H1 (cell line): Measurements from ENCODE around the gene MACIR. TPM values are rescaled to one million over a fixed set of nuclear protein-coding genes. Genes with fewer than 3 reads are reported as not detected.

ENCODE experiments used
- CTCF ChIA-PET: fragments of 300-600 bp; sonication (Branson Sonifier 250); formaldehyde crosslinking; loops from one replicate; lab custom pipeline; 2021; ENCODE audit not compliant: partially characterized antibody; lab: Charles Lee
- POLR2A ChIA-PET: fragments of 300-600 bp; sonication (Branson Sonifier 250); formaldehyde crosslinking; loops from one replicate; lab custom pipeline; 2021; ENCODE audit warnings: inconsistent platforms; ENCODE audit not compliant: partially characterized antibody; lab: Charles Lee
- DNase-seq, 2 experiments: peaks; one replicate each; pipeline versions ENCODE4 v3.0.0 to v3.0.0-alpha.2; 2010 to 2022; ENCODE audit warnings: low spot score in 2 of 2, low read depth in 1 of 2, mixed read lengths in 1 of 2
- FAIRE-seq: peaks from 2 replicates; lab custom pipeline; 2011; peaks lifted over from hg19 to GRCh38; lab: Jason Lieb, UNC
- H2AFZ ChIP-seq: 2 replicates; pipeline ENCODE4 v1.8.1; 2012; ENCODE audit warnings: low read length, inconsistent platforms
- H2AK5ac ChIP-seq: 2 replicates; pipeline ENCODE4 v1.6.1; 2013; ENCODE audit warnings: low read depth, low read length
- H2BK120ac ChIP-seq: replicated peaks from 2 replicates; pipeline ENCODE3; 2013; ENCODE audit warnings: low read depth, low read length, inconsistent platforms
- H2BK12ac ChIP-seq: 2 replicates; pipeline ENCODE4 v1.6.1; 2013; ENCODE audit warnings: low read depth, low read length
- H2BK15ac ChIP-seq: 2 replicates; pipeline ENCODE4 v1.6.1; 2013; ENCODE audit warnings: low read length
- H2BK20ac ChIP-seq: 2 replicates; pipeline ENCODE4 v1.6.1; 2013; ENCODE audit warnings: low read length
- H2BK5ac ChIP-seq: 2 replicates; pipeline ENCODE4 v1.6.1; 2013; ENCODE audit warnings: low read depth, low read length
- H3K14ac ChIP-seq: 2 replicates; pipeline ENCODE4 v1.6.1; 2013; ENCODE audit warnings: inconsistent platforms; ENCODE audit not compliant: insufficient read length
- H3K18ac ChIP-seq: 2 replicates; pipeline ENCODE4 v1.6.1; 2013; ENCODE audit warnings: low read length; ENCODE audit errors: extremely low read depth
- H3K23ac ChIP-seq: 2 replicates; pipeline ENCODE4 v1.6.1; 2013; ENCODE audit warnings: inconsistent platforms; ENCODE audit not compliant: insufficient read length
- H3K23me2 ChIP-seq: 2 replicates; pipeline ENCODE4 v1.6.1; 2013; ENCODE audit warnings: low read depth, low read length
- H3K27ac ChIP-seq: 2 replicates; pipeline ENCODE4 v1.6.1; 2011; ENCODE audit warnings: low read depth, low read length, inconsistent platforms
- H3K27me3 ChIP-seq, 4 experiments: replicated peaks in 1 of 4; 1 replicate in 1 of 4; 2 replicates in 3 of 4; pipeline versions ENCODE4 v1.6.1 to v1.8.1; 2011 to 2013; ENCODE audit warnings: low read length in 3 of 4, mild to moderate bottlenecking in 3 of 4, inconsistent platforms in 2 of 4, mixed read lengths in 2 of 4, moderate library complexity in 1 of 4; ENCODE audit not compliant: control insufficient read depth in 3 of 4, insufficient read depth in 3 of 4; ENCODE audit errors: extremely low read depth in 1 of 4
- H3K36me3 ChIP-seq, 4 experiments: 2 replicates each; pipeline versions ENCODE4 v1.6.1 to v1.8.1; 2011 to 2013; ENCODE audit warnings: mild to moderate bottlenecking in 4 of 4, low read length in 3 of 4, moderate library complexity in 2 of 4, control low read depth in 1 of 4, inconsistent platforms in 1 of 4; ENCODE audit not compliant: insufficient read depth in 4 of 4, control insufficient read depth in 2 of 4
- H3K4ac ChIP-seq: replicated peaks from 2 replicates; pipeline ENCODE3; 2013; ENCODE audit warnings: low read length, low read depth, mixed read lengths, inconsistent platforms; ENCODE audit not compliant: insufficient read length
- H3K4me1 ChIP-seq, 4 experiments: replicated peaks in 1 of 4; 1 replicate in 1 of 4; 2 replicates in 3 of 4; pipeline versions ENCODE4 v1.6.1 to v1.8.1; 2011 to 2013; ENCODE audit warnings: low read length in 3 of 4, inconsistent platforms in 2 of 4, mixed read lengths in 1 of 4; ENCODE audit not compliant: insufficient read depth in 4 of 4, control insufficient read depth in 3 of 4
- H3K4me2 ChIP-seq, 2 experiments: 2 replicates each; pipeline versions ENCODE4 v1.6.1 to v1.8.1; 2011 to 2013; ENCODE audit warnings: low read depth in 2 of 2, low read length in 2 of 2, control low read depth in 1 of 2, inconsistent platforms in 1 of 2, mild to moderate bottlenecking in 1 of 2; ENCODE audit not compliant: insufficient read depth in 1 of 2
- H3K4me3 ChIP-seq, 4 experiments: fragments of 200-600, 300-600 bp in 1 of 4; sonication (generic), shearing (Covaris generic), sonication (Bioruptor Twin) in 1 of 4; 2 replicates each; pipeline versions ENCODE4 v1.5.1 to v1.8.1; 2011 to 2016; ENCODE audit warnings: low read length in 4 of 4, low read depth in 3 of 4, control low read depth in 2 of 4, inconsistent platforms in 2 of 4, mild to moderate bottlenecking in 2 of 4, mixed read lengths in 1 of 4, moderate library complexity in 1 of 4; ENCODE audit not compliant: insufficient read depth in 2 of 4; ENCODE audit errors: extremely low read depth in 1 of 4
- H3K56ac ChIP-seq: replicated peaks from 2 replicates; pipeline ENCODE3; 2013; ENCODE audit warnings: low read depth, mild to moderate bottlenecking, mixed read lengths, low read length, inconsistent platforms; ENCODE audit not compliant: insufficient read length
- H3K79me1 ChIP-seq: 2 replicates; pipeline ENCODE4 v1.6.1; 2013; ENCODE audit warnings: low read depth, low read length, control low read depth
- H3K79me2 ChIP-seq, 2 experiments: 2 replicates each; pipeline versions ENCODE4 v1.6.1 to v1.8.1; 2012 to 2013; ENCODE audit warnings: low read length in 2 of 2, mild to moderate bottlenecking in 2 of 2, inconsistent platforms in 1 of 2; ENCODE audit not compliant: insufficient read depth in 2 of 2, control insufficient read depth in 1 of 2
- H3K9ac ChIP-seq, 4 experiments: replicated peaks in 1 of 4; 1 replicate in 1 of 4; 2 replicates in 3 of 4; pipeline versions ENCODE4 v1.6.1 to v1.8.1; 2011 to 2013; ENCODE audit warnings: low read depth in 3 of 4, low read length in 3 of 4, control low read depth in 2 of 4, mild to moderate bottlenecking in 2 of 4, moderate library complexity in 2 of 4, inconsistent platforms in 1 of 4; ENCODE audit errors: extremely low read depth in 1 of 4
- H3K9me3 ChIP-seq, 2 experiments: 2 replicates each; pipeline versions ENCODE4 v1.6.1 to v1.8.1; 2012 to 2013; ENCODE audit warnings: mild to moderate bottlenecking in 2 of 2, moderate library complexity in 2 of 2, control low read depth in 1 of 2, inconsistent platforms in 1 of 2, low read depth in 1 of 2, low read length in 1 of 2, mixed read lengths in 1 of 2; ENCODE audit not compliant: insufficient read depth in 2 of 2
- H4K20me1 ChIP-seq, 2 experiments: replicated peaks in 1 of 2; 2 replicates each; pipeline versions ENCODE3 to v1.8.1; 2011 to 2013; ENCODE audit warnings: inconsistent platforms in 2 of 2, low read length in 2 of 2, mild to moderate bottlenecking in 1 of 2; ENCODE audit not compliant: insufficient read depth in 2 of 2, control insufficient read depth in 1 of 2
- H4K5ac ChIP-seq: 2 replicates; pipeline ENCODE4 v1.6.1; 2013; ENCODE audit warnings: low read length, low read depth, mixed read lengths, inconsistent platforms; ENCODE audit not compliant: insufficient read length
- H4K8ac ChIP-seq: 2 replicates; pipeline ENCODE4 v1.8.0; 2013; ENCODE audit warnings: mild to moderate bottlenecking, moderate library complexity, low read length, inconsistent platforms; ENCODE audit not compliant: insufficient read depth; ENCODE audit errors: extremely low read depth
- H4K91ac ChIP-seq: replicated peaks from 2 replicates; pipeline ENCODE3; 2013; ENCODE audit warnings: low read length, mixed read lengths, inconsistent platforms; ENCODE audit not compliant: insufficient read length
- BCL11A ChIP-seq, 2 experiments: IDR thresholded peaks; one replicate each; pipeline ENCODE4 v1.6.1; 2011; ENCODE audit warnings: low read depth in 2 of 2, low read length in 2 of 2, mild to moderate bottlenecking in 2 of 2
- CREB1 ChIP-seq: IDR thresholded peaks from 2 replicates; pipeline ENCODE4 v1.6.1; 2012; ENCODE audit warnings: inconsistent platforms
- JUN ChIP-seq: IDR thresholded peaks from 2 replicates; pipeline ENCODE4 v1.6.1; 2011; ENCODE audit warnings: low read depth, mild to moderate bottlenecking, improper control_type of control experiment, low read length
- RAD21 ChIP-seq, 2 experiments: IDR thresholded peaks in 1 of 2; conservative IDR thresholded peaks in 1 of 2; 2 replicates each; pipeline ENCODE4 v1.6.1; 2011; ENCODE audit warnings: low read depth in 2 of 2, low read length in 2 of 2, improper control_type of control experiment in 1 of 2, inconsistent platforms in 1 of 2, mild to moderate bottlenecking in 1 of 2, moderate library complexity in 1 of 2
- RFX5 ChIP-seq: IDR thresholded peaks from 2 replicates; pipeline ENCODE4 v1.6.1; 2011; ENCODE audit warnings: low read depth, low read length, improper control_type of control experiment, borderline replicate concordance
- RXRA ChIP-seq: IDR thresholded peaks from 2 replicates; pipeline ENCODE4 v1.6.1; 2011; ENCODE audit warnings: low read depth, mild to moderate bottlenecking, low read length, moderate library complexity; ENCODE audit not compliant: insufficient read depth
- SP4 ChIP-seq: IDR thresholded peaks from 2 replicates; pipeline ENCODE4 v1.6.1; 2012; ENCODE audit warnings: low read length, inconsistent platforms
- WGBS, 2 experiments: shearing (Covaris generic) in 1 of 2; methylation state at CpG; one replicate each; pipeline versions ENCODE4 v1.1.6 to v1.1.7; 2013 to 2015; ENCODE audit warnings: low lambda C conversion rate in 2 of 2, mixed read lengths in 2 of 2, inconsistent platforms in 1 of 2, low coverage in 1 of 2, missing lambda C conversion rate in 1 of 2; ENCODE audit not compliant: insufficient replicate concordance in 2 of 2, insufficient coverage in 1 of 2, insufficient read length in 1 of 2; ENCODE audit errors: extremely low coverage in 1 of 2, missing lambda C conversion rate in 1 of 2; 5-methylcytosine and 5-hydroxymethylcytosine counted together
- polyA plus RNA-seq, 7 experiments: library from polyadenylated mRNA; depleted of rRNA in 3 of 7; stranded (reverse) in 5 of 7; unstranded in 2 of 7; fragments of >200 nt in 5 of 7; fragments of 200-250 nt in 2 of 7; gene quantifications; 1 replicate in 5 of 7; 2 replicates in 1 of 7; 4 replicates in 1 of 7; pipeline versions ENCODE4 v1.2.1 to v1.2.3, GENCODE V29; 2011 to 2013; ENCODE audit warnings: missing spikeins in 2 of 7, mixed read lengths in 2 of 7
- total RNA-seq: library from RNA; stranded (reverse); fragmentation: NEBNext Ultra II Directional; extraction: Animal tissue kit (Norgen Biotek cat#: 25700); gene quantifications from 2 replicates; pipeline ENCODE4 v1.2.1, GENCODE V29; 2021

MACIR gene
- total and polyA plus RNA-seq, 2 of the 8 experiments (the other 6 are each of a cell fraction or from before 2014, with no cell fraction given), result 8.0 to 19.2 TPM

- H2BK12ac ChIP-seq, result no peak overlapping the region
- H4K8ac ChIP-seq, result no peak overlapping the region
- ChIA-PET CTCF (interaction anchor here (1.1 to 4.7 kb wide), 4 partner anchors 9 to 241 kb away, joined by 3 to 37 read pairs (median 13); no protein-coding TSS in a partner anchor), POLR2A (interaction anchor here (1.1 kb wide), 1 partner anchor 24 kb away, joined by 3 read pairs; the partner anchor contains the start of gene MACIR)
- no peak overlapping the region for H2BK5ac ChIP-seq
- H4K5ac ChIP-seq, result no peak overlapping the region
- no peak overlapping the region for H2BK120ac ChIP-seq
- no peak for TF ChIP-seq SP4
- no peak for TF ChIP-seq RAD21 (IDR thresholded peaks at IDR 0.05 in 1 of 2, conservative IDR thresholded peaks at IDR 0.05 in 1 of 2; ENCODE audit: low read depth in 2 of 2, low read length in 2 of 2)
- no peak for TF ChIP-seq CREB1
- no peak for TF ChIP-seq RFX5
- no peak for TF ChIP-seq JUN
- TF ChIP-seq RXRA, result no peak
- TF ChIP-seq BCL11A (IDR thresholded peaks at IDR 0.05; ENCODE audit: low read depth in 2 of 2, low read length in 2 of 2), result no peak
- DNase-seq (no peak), FAIRE-seq (no peak)
- no peak overlapping the region for H3K14ac ChIP-seq
- H3K9me3 ChIP-seq, result peaks cover 0 to 2% of the 10 kb centered on the region in 2 experiments; a peak in 1 of 4 replicates
- H3K56ac ChIP-seq, result no peak overlapping the region
- no peaks in the 10 kb centered on the region for H3K23me2 ChIP-seq
- 86% methylated on average over 4 of the region's 4 CpGs; no CpG with 5 or more reads in 1 of the 2 experiments for WGBS, 2 experiments
- no peaks in the 10 kb centered on the region for H3K36me3 ChIP-seq
- H2AFZ ChIP-seq, result no peak overlapping the region
- no peaks in the 10 kb centered on the region for H3K79me2 ChIP-seq
- no peak overlapping the region for H4K91ac ChIP-seq
- no peak overlapping the region for H3K18ac ChIP-seq
- H3K27me3 ChIP-seq, result no peaks in the 10 kb centered on the region
- no peak overlapping the region for H3K4me2 ChIP-seq
- no peak overlapping the region for H3K9ac ChIP-seq
- no peaks in the 10 kb centered on the region for H3K79me1 ChIP-seq
- H2AK5ac ChIP-seq, result no peak overlapping the region
- no peak overlapping the region for H2BK15ac ChIP-seq
- H3K4ac ChIP-seq, result no peak overlapping the region
- no peak overlapping the region for H3K27ac ChIP-seq
- H2BK20ac ChIP-seq, result no peak overlapping the region
- no peaks in the 10 kb centered on the region for H4K20me1 ChIP-seq
- H3K23ac ChIP-seq, result no peak overlapping the region
- H3K4me1 ChIP-seq, result no peaks in the 10 kb centered on the region
- H3K4me3 ChIP-seq, result no peak overlapping the region
Measured at GRCh38 chr5:103234239-103234975, 24.2 kb upstream of the MACIR start.
